WI38 (cell line): ENCODE measurements around the gene GIMAP8.

Source experiments
- H3K4me3 ChIP-seq: 2 replicates; pipeline ENCODE4 v1.5.1; 2011; ENCODE audit warnings: low read depth, mild to moderate bottlenecking, control low read depth, low read length
- CTCF ChIP-seq: IDR thresholded peaks from 2 replicates; pipeline ENCODE4 v1.5.1; 2012; ENCODE audit warnings: low read depth, mild to moderate bottlenecking, control low read depth, low read length

Gene GIMAP8

DNA sequence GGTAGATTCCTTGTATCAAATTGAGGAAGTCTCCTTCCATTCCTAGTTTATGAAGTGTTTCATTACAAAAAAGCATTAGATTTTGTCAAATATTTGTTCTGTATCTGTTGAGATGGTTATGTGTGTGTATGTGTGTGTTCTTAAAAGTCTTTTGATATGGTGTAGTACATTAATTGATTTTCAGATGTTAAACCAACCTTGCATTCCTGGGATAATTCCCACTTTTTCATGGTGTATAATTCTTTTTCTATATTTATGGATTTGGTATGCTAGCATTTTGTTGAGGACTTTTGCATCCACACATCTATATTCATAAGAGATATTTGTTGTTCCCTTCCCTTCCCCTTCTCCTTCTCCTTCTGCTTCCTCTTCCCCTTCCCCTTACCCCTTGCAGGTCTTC, 8.9 kb upstream of the GIMAP8 start:
- no peak overlapping the region for H3K4me3 ChIP-seq
- TF ChIP-seq CTCF: no peak

- TF ChIP-seq CTCF: no peak
- no peak overlapping the region for H3K4me3 ChIP-seq
Measured at GRCh38 chr7:150442811-150443210, 7.6 kb upstream of the GIMAP8 start.

DNA sequence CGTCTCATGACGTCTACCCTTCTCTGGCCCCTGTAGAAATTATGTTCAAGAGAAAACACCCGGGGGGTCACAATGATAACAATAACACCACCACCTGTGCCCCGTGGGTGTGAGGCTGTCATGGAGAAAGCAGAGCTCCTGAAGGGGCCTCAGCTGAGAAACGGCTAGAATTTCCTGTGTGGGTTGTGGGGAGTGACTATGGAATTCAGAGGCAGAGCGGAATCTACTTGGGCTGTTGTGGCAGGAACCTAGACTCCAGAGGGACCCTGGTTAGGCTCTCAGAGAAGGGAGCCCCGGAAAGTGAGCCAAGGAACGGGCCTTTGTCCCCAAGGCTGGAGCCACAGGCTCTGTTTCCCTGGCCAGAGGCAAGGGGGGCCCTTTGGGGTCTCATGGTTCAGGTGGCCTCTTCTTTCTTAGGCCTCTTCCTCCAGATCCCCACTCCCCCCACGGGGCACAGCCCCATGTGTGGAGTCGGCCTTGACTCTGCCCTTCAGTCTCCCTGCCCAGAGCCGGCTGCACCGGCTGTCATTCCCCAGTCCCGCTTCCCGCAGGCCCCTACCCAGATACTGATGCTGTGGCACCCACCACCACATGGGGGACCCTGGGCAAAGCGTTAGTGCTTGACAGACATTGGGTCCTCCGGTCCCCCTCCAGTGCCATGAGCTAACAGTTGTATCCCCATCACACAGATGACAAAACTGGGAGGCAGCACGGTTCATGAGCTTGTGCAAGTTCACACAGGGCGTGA, 6.5 kb upstream of the GIMAP8 start:
- H3K4me3 ChIP-seq: no peak overlapping the region
- TF ChIP-seq CTCF: no peak

DNA sequence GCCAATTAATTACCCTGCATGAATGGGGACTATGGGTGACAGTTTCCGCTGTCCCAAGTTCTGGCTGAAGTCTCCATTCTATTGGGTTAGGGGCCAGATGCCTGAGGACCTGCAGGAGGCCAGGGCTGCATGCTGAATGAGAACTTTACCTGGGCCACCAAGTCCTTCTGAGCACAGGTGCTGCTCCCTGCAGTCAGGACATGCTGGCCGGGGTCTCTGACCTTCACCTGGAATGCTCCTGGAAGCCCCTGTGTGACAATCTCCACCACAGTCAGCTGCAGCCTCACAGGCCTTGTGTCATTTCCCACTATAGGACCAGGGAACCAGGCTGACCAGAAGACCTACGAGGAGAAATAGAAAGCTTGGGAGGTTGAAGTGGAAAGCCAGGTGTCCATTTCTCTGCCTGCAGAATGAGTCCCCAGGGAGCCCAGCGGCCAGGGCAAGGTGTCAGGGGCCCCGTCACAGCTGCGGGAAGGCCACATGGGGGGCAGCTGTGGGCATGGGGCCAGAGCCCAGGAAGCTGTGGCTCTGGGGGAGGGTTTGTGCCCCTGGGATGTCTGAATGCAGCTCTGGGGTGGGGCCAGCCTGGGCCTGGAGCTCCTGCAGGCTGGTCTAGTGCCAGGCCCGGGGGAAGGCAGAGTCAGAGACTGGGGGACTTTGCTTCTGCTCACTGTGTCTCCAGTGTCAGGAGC, 5.6 kb upstream of the GIMAP8 start:
- no peak overlapping the region for H3K4me3 ChIP-seq
- no peak for TF ChIP-seq CTCF

DNA sequence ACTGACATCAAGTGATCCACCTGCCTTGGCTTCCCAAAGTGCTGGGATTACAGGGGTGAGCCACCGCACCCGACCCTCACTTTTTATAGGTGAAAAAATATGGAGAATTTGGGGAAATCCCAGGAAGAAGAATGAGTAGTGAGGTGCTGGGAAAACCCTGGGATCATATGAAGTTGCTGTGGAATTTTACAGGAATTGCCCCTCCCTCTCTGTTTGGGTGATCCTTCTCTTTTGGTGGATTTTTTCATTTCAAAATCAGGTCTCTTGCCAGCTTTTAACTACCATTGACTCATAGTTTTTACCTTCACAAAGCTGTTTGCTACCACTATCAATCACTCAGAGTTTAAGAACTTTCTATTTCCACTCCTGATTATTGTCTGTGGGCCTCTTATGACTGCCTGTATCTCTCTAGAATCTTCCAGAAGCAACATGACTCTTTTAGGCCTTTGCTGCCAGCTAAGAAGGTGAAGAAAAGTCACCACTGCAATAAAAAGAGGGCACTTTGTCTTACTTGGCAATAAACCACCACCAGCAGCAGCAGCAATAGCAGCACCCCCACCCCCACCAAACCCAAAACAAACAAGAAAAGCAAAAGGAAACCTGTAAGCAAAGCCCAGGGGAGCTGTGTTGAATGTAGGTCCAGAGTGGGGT, 4.0 kb upstream of the GIMAP8 start:
- H3K4me3 ChIP-seq: no peak overlapping the region
- no peak for TF ChIP-seq CTCF

DNA sequence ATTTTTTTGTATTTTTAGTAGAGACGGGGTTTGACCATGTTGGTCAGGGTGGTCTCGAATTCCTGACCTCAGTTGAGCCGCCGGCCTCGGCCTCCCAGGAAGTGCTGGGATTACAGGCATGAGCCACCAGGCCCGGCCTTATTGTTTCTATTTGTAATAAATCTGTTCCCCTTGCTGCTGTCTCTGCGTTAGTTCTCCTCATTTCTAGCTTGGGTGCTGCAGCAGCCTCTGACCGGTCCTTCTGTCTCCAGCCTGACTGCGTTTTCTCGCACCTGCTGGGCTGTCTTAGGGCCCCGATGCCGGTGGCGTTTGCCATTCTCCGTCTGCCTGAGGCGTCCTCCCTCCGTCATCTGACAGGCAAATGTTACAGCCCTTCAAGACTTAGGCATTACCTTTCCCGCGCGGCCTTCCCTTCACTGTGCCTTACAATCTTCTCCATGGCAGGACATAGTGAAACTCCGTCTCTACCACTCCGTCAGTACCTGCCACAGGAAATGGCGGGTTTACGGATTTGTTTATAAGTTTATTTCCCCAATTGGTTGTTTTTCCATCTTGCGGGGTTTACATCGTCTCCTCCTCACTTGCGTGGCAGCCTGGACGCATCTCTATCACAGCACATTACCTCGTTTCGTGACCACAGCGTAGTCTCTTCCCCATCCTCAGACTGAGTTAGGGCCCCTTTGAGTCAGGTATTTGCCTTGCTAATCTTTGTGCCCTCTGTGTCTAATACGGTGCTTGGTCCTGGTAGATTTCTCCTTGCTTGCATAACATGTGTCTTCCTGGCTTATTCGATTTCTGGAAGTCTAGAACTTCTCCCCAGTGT, 2.3 kb upstream of the GIMAP8 start:
- no peak overlapping the region for H3K4me3 ChIP-seq
- no peak for TF ChIP-seq CTCF
